HG03442 (cell line): Measurements from ENCODE around the gene ADORA1.

Source experiments
- ATAC-seq: cut with Tn5 transposase; IDR thresholded peaks from one replicate; pipeline ENCODE4 v1.9.1; 2021; ENCODE audit warnings: mild to moderate bottlenecking, moderate library complexity; ENCODE audit not compliant: unreplicated experiment

The ADORA1 gene

GRCh38 chr1:203140743-203141520 lies 13.4 kb downstream of the ADORA1 start:
- ATAC-seq: no peak

GRCh38 chr1:203142124-203142523 lies 14.6 kb downstream of the ADORA1 start:
- no peak for ATAC-seq

- ATAC-seq: no peak
These were observed 15.3 kb downstream of the ADORA1 start for GRCh38 chr1:203142684-203143408.

- no peak for ATAC-seq
These were observed 16.1 kb downstream of the ADORA1 start for GRCh38 chr1:203143641-203144040.

- ATAC-seq: no peak
These were observed 17.1 kb downstream of the ADORA1 start for GRCh38 chr1:203144661-203145060.

- ATAC-seq: no peak
These were observed 18.0 kb downstream of the ADORA1 start for GRCh38 chr1:203145321-203146041.

- ATAC-seq: no peak
These were observed 18.5 kb downstream of the ADORA1 start for GRCh38 chr1:203146042-203146369.

- ATAC-seq: no peak
These were observed 19.0 kb downstream of the ADORA1 start for GRCh38 chr1:203146537-203146936.

- ATAC-seq: no peak
These were observed 19.9 kb downstream of the ADORA1 start for GRCh38 chr1:203147376-203147775.

- no peak for ATAC-seq
These were observed 20.6 kb downstream of the ADORA1 start for GRCh38 chr1:203148127-203148526.

- no peak for ATAC-seq
These were observed 21.1 kb downstream of the ADORA1 start for GRCh38 chr1:203148579-203148978.

GRCh38 chr1:203149188-203149840 lies 21.8 kb downstream of the ADORA1 start:
- no peak for ATAC-seq

- ATAC-seq: no peak
These were observed 23.2 kb downstream of the ADORA1 start for GRCh38 chr1:203150511-203151297.

GRCh38 chr1:203151362-203152157 lies 24.0 kb downstream of the ADORA1 start:
- ATAC-seq: no peak

- ATAC-seq: no peak
These were observed 24.9 kb downstream of the ADORA1 start for GRCh38 chr1:203152158-203153034.

- no peak for ATAC-seq
These were observed 25.8 kb downstream of the ADORA1 start for GRCh38 chr1:203153051-203153988.

GRCh38 chr1:203153989-203154821 lies 26.7 kb downstream of the ADORA1 start:
- ATAC-seq: no peak
